ENCODE data around the gene DCUN1D1. TPM values are rescaled to one million over a fixed set of nuclear protein-coding genes. Genes with fewer than 3 reads are reported as not detected.

Gene DCUN1D1
- total and polyA plus RNA-seq, 2 of the 13 experiments (the other 11 are each of a cell fraction or from before 2014, with no cell fraction given) = 10.5 to 39.7 TPM

GRCh38 chr3:182949688-182950087, 30.6 kb downstream of the DCUN1D1 start:
- H3K27ac ChIP-seq (ENCODE audit: extremely low read length, insufficient read depth, low read length) = no peak overlapping the region
- H4K20me1 ChIP-seq (ENCODE audit: insufficient read depth, low read length) = no peaks in the 10 kb centered on the region
- H3K9me3 ChIP-seq (ENCODE audit: low read length) = no peaks in the 10 kb centered on the region
- WGBS (ENCODE audit: low lambda C conversion rate) = 76% methylated on average over 1 of the region's 1 CpG
- peaks cover 1 to 19% of the 10 kb centered on the region in 2 experiments; a peak in 3 of 5 replicates for H3K36me3 ChIP-seq (replicated peaks in 1 of 2; ENCODE audit: control insufficient read depth in 1 of 2, insufficient read depth in 2 of 2, low read length in 2 of 2)
- TF ChIP-seq MAFK (conservative IDR thresholded peaks at IDR 0.05 in 1 of 2, IDR thresholded peaks at IDR 0.05 in 1 of 2; ENCODE audit: low read length in 2 of 2) (peak; percentile 78 to 80), ATM (IDR thresholded peaks at IDR 0.05; ENCODE audit: borderline replicate concordance) (no peak), NR2F1 (CRISPR knock-in tag; IDR thresholded peaks at IDR 0.05) (no peak), THAP7 (CRISPR knock-in tag; IDR thresholded peaks at IDR 0.05) (no peak), MAFF (IDR thresholded peaks at IDR 0.05; ENCODE audit: low read depth, low read length) (peak; percentile 62), IRF2 (CRISPR knock-in tag; IDR thresholded peaks at IDR 0.05) (no peak)
- TF ChIP-seq, protein P1, sequence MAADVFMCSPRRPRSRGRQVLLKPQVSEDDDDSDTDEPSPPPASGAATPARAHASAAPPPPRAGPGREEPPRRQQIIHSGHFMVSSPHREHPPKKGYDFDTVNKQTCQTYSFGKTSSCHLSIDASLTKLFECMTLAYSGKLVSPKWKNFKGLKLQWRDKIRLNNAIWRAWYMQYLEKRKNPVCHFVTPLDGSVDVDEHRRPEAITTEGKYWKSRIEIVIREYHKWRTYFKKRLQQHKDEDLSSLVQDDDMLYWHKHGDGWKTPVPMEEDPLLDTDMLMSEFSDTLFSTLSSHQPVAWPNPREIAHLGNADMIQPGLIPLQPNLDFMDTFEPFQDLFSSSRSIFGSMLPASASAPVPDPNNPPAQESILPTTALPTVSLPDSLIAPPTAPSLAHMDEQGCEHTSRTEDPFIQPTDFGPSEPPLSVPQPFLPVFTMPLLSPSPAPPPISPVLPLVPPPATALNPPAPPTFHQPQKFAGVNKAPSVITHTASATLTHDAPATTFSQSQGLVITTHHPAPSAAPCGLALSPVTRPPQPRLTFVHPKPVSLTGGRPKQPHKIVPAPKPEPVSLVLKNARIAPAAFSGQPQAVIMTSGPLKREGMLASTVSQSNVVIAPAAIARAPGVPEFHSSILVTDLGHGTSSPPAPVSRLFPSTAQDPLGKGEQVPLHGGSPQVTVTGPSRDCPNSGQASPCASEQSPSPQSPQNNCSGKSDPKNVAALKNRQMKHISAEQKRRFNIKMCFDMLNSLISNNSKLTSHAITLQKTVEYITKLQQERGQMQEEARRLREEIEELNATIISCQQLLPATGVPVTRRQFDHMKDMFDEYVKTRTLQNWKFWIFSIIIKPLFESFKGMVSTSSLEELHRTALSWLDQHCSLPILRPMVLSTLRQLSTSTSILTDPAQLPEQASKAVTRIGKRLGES (CRISPR knock-in tag; IDR thresholded peaks at IDR 0.05; ENCODE audit: borderline replicate concordance) = no peak
- BruUV-seq (replicated peaks) = no TSS peak
- no peaks in the 10 kb centered on the region for H3K4me1 ChIP-seq (ENCODE audit: insufficient read depth, low read length)
- ChIA-PET CTCF (ENCODE audit: low intra/inter-chr PET ratio, low total read pairs) (no interaction called here), POLR2A (interaction anchor here (0.6 kb wide), 1 partner anchor 34 kb away, joined by 3 read pairs; no protein-coding TSS in a partner anchor)
- H3K4me3 ChIP-seq (replicated peaks in 1 of 3; ENCODE audit: insufficient read depth in 1 of 3, low read depth in 2 of 3, low read length in 3 of 3) = no peak overlapping the region
- no peak overlapping the region for H3K4me2 ChIP-seq (ENCODE audit: low read depth, low read length)
- DNase-seq (ENCODE audit: low spot score) (no peak), ATAC-seq (no peak), FAIRE-seq (no peak)
- H3K79me2 ChIP-seq (ENCODE audit: insufficient read depth, low read length) = no peaks in the 10 kb centered on the region
- no peak overlapping the region for H2AFZ ChIP-seq (ENCODE audit: low read length)
- no peak overlapping the region for H3K9ac ChIP-seq (ENCODE audit: insufficient read depth, low read depth, low read length)
- in situ Hi-C loops (cut with HindIII; ENCODE audit: extremely low pct_ligation_motif_present, low pct_unique_long_range_greater_than_20kb) (no loop called here), intact Hi-C loops (cut with micrococcal nuclease; ENCODE audit: unreplicated experiment) (no loop called here)
- no peaks in the 10 kb centered on the region; a peak in 1 of 5 replicates for H3K27me3 ChIP-seq (ENCODE audit: control insufficient read depth in 1 of 2, insufficient read depth in 2 of 2, low read length in 2 of 2)
